Activated CD8-positive, alpha-beta memory T cell treated with anti-CD3 and anti-CD28 coated beads, Interleukin-2, amount 50 U/mL, for 24 hours (primary cell): ENCODE data around the gene SUSD1.

Source experiments
- DNase-seq: peaks from one replicate; pipeline ENCODE4 v3.0.0-alpha.2; 2020; ENCODE audit errors: extremely low read depth

Gene SUSD1

GRCh38 chr9:112015149-112015548, 159.9 kb downstream of the SUSD1 start:
- no peak for DNase-seq

- no peak for DNase-seq
These were observed 161.8 kb downstream of the SUSD1 start for GRCh38 chr9:112013266-112013665.

- no peak for DNase-seq
These were observed 162.8 kb downstream of the SUSD1 start for GRCh38 chr9:112012026-112012902.

GRCh38 chr9:112011051-112011620, 164.0 kb downstream of the SUSD1 start:
- no peak for DNase-seq

DNA sequence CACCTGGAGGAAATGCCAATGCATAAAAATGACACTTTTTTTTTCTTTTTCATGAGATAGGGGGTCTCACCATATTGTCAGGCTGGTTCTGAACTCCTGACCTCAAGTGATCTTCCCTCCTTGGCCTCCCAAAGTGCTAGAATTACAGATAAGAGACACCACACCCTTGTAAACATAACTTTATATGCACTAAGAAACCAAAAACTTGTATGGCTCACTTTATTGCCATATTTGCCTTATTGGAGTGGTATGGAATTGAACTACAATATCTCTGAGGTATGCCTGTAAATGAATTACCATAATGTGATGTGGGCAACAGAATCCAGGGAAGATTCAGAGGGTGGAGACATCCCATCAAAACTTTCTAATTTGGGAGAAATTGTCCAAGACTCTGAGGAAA, 164.6 kb downstream of the SUSD1 start:
- no peak for DNase-seq

DNA sequence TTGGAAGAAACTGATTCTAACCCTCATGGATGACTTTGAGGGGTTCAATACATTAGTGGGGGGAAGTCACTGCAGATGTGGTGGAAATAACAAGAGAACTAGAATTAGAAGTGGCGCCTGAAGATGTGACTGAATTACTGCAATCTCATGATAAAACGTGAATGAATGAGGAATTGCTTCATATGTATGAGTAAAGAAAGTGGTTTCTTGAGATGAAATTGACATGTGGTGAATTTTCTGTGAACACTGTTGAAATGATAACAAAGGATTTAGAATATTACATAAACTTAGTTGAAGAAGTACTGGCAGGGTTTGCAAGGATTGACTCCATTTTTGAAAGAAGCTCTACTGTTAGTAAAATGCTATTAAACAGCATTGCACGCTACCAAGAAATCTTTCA, 165.4 kb downstream of the SUSD1 start:
- no peak for DNase-seq

GRCh38 chr9:112007575-112008240, 167.4 kb downstream of the SUSD1 start:
- DNase-seq: no peak

DNA sequence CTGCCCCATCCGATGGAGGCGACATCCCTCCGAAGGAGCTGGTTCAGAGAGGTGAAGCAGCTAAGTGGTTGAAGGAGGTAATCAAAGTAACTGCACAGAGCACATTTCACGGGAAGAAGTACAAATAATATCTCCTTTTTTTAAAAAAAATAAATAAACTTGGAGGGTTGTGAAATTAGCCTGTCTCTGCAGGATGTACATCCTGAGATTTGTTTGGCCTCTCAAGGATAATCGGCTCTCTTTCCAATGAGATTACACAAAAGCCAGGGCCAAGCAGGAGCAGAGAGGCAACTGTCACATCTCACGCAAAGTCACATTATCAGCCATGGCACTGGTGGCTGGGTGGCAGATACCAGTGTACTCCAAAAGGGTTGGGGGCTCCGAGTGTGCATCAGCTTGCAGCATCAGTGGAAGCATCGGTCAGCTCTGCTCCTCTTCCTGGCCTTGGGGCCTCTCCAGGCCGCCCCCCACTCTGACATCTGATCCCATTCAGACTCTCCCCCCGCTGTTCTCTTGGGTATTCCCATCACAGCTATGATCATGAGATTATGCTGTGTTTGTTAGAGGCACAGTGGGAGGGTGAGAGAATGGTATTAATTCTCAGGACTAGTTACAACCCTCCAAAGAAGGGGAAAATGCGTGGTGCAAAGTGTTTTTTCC, 168.6 kb downstream of the SUSD1 start:
- no peak for DNase-seq

DNA sequence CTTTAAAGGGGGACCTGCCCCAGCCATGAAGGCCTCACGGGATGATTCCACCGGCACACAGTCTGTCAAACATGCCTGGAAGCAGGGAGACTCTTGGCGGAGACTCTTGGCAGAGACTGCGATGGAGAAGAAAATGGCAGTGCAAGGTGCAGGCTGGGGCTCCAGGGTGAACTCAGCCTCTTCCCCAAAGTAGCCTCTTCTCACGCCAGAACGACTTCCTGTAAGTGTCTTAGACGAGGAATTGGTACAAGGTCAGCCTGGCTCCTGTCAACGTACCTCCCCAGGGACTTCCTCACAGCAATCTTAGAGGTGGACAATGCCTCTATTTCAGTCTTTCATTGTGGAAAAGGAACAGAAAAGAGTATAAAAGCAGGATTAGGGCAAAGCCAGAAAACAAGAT, 169.2 kb downstream of the SUSD1 start:
- no peak for DNase-seq

DNA sequence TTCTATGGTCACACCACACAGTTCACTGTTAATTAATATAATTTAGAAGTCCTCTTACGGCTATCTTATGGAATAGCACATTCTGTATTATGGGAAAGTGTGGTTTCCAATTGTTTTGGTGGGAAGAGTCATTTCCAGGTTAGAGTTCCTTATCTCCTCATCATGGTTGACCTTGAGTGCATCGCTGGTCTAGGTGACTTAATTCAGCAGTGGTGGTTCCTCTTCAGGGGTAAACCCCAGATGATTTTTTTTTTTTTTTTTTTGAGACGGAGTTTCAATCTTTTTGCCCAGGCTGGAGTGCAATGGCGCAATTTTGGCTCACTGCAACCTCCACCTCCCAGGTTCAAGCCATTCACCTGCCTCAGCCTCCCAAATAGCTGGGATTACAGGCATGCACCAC, 171.6 kb downstream of the SUSD1 start:
- no peak for DNase-seq

GRCh38 chr9:112002847-112003457, 172.1 kb downstream of the SUSD1 start:
- DNase-seq: no peak

DNA sequence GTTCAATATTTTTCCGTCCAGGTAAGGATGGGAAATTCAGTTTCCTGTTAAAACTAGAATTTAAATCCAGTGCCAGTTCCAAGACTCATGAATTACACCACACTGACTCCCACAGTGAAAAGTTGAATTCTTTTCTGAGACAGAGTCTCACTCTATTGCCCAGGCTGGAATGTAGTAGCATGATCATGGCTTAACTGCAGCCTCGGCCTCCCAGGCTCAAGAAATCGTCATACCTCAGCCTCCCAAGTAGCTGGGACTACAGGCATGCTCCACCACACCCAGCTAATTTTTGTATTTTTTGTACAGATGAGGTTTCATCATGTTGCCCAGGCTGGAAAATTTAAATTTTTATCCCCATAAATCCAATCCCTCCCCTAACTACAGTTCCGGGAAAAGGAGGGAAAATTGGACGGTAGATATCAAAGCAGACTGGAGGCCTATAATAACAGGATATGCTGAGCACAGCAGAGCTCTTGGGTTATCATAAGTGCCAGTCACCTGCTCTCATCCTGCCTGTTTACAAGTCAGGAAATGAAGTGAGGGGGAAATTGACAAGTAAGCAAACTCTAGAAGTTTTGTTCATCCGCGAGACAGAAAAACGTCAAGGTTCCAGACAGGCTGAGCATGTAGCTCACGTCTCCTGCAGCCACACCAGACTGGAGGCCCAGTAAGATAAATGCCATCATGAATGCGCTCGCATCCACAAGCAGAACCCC, 172.8 kb downstream of the SUSD1 start:
- no peak for DNase-seq

GRCh38 chr9:112000743-112001142, 174.4 kb downstream of the SUSD1 start:
- no peak for DNase-seq

GRCh38 chr9:111999319-111999718, 175.8 kb downstream of the SUSD1 start:
- DNase-seq: no peak

DNA sequence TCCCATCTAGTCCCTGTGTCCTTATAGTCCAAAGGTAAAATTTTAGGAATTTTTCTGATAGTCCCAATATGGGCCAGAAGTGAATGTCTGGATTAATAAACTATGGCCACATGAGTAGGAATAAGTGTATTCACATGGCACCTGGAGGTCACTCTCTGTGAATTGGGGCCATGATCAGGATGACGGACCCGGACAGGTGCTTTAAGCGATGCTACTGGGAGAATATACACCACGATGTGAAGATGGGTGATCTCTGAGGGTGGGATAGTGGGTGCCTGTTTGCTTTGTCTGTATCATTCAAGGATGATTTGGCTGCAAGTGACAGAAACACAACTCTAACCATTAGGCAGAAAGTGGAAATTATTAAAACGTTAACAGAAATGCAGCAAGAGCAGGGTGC, 177.3 kb downstream of the SUSD1 start:
- no peak for DNase-seq

GRCh38 chr9:111994831-111995458, 180.2 kb downstream of the SUSD1 start:
- DNase-seq: no peak

DNA sequence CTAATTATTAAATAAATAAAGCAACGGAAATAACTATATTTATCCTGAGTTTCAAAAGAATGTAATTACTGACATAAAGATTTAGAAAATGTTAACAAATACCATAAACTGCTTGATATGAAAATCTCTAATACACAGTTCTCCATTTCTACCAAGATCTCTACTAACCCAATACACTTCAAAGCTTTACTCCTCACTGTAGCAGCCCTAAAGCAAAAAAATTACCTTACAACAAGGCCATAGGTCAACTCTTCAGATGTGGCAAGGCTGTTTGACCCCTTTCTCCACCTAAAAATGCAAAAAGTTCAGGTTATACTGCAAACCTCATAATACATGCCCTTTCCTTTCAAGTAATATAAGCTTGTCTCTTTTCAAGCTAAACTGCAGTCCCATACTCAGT, 181.8 kb downstream of the SUSD1 start:
- no peak for DNase-seq

GRCh38 chr9:111992523-111992922, 182.6 kb downstream of the SUSD1 start:
- DNase-seq: no peak

- DNase-seq: no peak
These were observed 183.9 kb downstream of the SUSD1 start for GRCh38 chr9:111991179-111991578.
